Sigmoid colon (tissue), 4 donors: ENCODE data around the gene ECE1.

Experiments used
- EP300 ChIP-seq, 4 donors: sonication (generic); formaldehyde crosslinking; IDR thresholded peaks; one replicate each; pipeline ENCODE4 v1.6.1; 2017; ENCODE audit warnings: antibody characterized with exemption in 4 of 4
- POLR2A ChIP-seq, 2 donors: fragments of 450-650 bp; IDR thresholded peaks; one replicate each; pipeline ENCODE4 v1.6.1; 2016; ENCODE audit warnings: antibody characterized with exemption in 2 of 2, mild to moderate bottlenecking in 2 of 2, moderate library complexity in 2 of 2
- POLR2AphosphoS5 ChIP-seq, 4 donors: sonication (generic); formaldehyde crosslinking; IDR thresholded peaks; one replicate each; pipeline ENCODE4 v1.6.1; 2017; ENCODE audit warnings: antibody characterized with exemption in 4 of 4
- TF ChIP-seq, protein P1 (sequence below), 4 experiments: fragments of 450-650 bp in 3 of 4; fragments of 200-600 bp in 1 of 4; IDR thresholded peaks; one replicate each; pipeline ENCODE4 v1.5.1; 2016 to 2019; ENCODE audit warnings: antibody characterized with exemption in 4 of 4, mild to moderate bottlenecking in 3 of 4, moderate library complexity in 2 of 4

DNA sequence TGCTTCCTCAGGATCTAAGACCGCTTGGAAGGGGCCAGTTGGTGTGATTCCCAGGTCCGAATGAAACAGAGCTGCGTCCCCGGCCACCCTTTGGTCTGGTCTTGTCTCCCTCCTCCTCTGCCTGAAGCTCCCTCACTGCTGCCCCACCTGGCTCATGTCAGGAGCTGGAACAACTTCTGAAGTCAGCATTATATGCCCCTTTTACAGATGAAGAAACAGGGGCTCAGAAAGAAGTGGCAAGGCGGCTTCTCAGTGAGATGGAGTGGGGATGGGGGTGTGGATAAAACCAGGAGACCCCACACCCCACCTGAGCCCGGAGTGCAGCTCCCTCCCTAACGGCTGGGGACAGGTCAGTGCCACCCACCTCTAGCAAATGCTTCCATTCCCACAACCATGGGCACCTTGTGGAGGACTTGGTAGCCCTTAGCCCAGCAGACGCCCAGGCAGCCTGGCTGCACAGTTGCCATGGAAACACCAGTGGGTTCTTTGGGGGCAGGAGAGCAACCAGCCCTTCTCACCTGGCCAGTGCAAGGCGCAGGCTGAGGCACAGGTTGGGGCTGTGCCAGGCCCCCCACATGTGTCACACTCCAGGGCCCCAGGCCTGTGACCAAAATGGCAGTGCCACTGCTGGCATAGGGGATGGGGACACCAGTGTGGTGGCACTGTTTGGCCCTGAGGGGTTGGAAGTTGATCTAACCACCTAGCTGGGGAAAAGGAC is 31.9 kb upstream of the ECE1 start:
- TF ChIP-seq POLR2A (IDR thresholded peaks at IDR 0.05), result no peak
- no peak for TF ChIP-seq POLR2AphosphoS5 (IDR thresholded peaks at IDR 0.05)
- TF ChIP-seq, protein P1, sequence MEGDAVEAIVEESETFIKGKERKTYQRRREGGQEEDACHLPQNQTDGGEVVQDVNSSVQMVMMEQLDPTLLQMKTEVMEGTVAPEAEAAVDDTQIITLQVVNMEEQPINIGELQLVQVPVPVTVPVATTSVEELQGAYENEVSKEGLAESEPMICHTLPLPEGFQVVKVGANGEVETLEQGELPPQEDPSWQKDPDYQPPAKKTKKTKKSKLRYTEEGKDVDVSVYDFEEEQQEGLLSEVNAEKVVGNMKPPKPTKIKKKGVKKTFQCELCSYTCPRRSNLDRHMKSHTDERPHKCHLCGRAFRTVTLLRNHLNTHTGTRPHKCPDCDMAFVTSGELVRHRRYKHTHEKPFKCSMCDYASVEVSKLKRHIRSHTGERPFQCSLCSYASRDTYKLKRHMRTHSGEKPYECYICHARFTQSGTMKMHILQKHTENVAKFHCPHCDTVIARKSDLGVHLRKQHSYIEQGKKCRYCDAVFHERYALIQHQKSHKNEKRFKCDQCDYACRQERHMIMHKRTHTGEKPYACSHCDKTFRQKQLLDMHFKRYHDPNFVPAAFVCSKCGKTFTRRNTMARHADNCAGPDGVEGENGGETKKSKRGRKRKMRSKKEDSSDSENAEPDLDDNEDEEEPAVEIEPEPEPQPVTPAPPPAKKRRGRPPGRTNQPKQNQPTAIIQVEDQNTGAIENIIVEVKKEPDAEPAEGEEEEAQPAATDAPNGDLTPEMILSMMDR (IDR thresholded peaks at IDR 0.05), result no peak
- TF ChIP-seq EP300 (IDR thresholded peaks at IDR 0.05), result no peak
